GM12874 (cell line): ENCODE data around the gene AKT3.

Experiments
- TF ChIP-seq, protein P1 (sequence below): IDR thresholded peaks from 2 replicates; pipeline ENCODE4 v1.5.1; 2011; ENCODE audit warnings: low read depth, mild to moderate bottlenecking, control low read depth, low read length, moderate library complexity; ENCODE audit not compliant: insufficient read depth

The AKT3 gene

DNA sequence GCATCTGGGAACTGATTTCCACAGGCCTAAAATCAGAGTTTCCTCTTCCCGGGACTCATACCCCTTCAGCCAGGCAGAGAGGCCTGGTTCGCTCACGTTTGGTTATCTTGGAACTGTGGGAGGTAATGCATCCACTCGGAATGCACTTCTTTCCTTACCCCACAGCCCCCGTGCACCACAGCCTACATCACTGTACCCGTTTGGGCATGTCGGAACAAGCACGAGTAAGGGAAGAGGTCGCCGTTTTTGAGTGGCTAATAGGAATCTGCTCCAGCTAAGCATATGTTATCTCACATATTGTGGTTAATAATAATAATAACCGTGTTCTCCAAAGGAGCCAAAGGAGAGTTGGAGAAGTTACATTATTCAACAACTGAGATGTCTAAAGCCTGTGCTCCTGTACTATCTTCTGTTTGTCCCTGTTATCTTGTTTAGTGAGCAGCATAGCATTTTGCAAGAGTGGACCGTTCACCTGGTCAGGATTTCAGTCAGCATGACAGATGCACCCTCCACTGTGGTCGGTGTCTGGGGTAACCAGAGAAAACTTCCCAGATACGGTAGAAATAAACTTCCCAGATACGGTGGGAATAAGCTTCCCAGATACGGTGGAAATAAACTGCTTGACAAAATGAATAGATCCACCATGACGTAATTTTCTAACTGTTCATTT, 395.6 kb downstream of the AKT3 start:
- TF ChIP-seq, protein P1, sequence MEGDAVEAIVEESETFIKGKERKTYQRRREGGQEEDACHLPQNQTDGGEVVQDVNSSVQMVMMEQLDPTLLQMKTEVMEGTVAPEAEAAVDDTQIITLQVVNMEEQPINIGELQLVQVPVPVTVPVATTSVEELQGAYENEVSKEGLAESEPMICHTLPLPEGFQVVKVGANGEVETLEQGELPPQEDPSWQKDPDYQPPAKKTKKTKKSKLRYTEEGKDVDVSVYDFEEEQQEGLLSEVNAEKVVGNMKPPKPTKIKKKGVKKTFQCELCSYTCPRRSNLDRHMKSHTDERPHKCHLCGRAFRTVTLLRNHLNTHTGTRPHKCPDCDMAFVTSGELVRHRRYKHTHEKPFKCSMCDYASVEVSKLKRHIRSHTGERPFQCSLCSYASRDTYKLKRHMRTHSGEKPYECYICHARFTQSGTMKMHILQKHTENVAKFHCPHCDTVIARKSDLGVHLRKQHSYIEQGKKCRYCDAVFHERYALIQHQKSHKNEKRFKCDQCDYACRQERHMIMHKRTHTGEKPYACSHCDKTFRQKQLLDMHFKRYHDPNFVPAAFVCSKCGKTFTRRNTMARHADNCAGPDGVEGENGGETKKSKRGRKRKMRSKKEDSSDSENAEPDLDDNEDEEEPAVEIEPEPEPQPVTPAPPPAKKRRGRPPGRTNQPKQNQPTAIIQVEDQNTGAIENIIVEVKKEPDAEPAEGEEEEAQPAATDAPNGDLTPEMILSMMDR, result no peak

DNA sequence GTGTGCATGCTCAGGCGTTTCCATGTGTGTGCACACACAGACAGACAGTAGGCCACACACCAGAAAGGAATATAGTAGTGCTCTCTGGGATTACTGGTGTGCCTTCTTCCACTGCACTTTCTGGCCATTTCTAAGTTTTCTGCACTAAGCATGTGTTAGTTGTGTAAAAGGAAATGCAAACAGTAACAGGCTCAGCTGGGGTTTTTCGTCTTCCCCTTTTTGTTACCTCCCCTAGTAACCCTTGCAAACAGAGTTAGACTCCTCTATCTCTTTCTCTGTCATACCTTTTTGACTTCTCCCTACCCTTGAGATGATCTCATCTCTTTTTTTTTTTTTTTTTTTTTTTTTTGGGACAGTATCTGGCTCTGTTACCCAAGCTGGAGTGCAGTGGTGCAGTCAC, 398.0 kb downstream of the AKT3 start:
- TF ChIP-seq, protein P1, result no peak

DNA sequence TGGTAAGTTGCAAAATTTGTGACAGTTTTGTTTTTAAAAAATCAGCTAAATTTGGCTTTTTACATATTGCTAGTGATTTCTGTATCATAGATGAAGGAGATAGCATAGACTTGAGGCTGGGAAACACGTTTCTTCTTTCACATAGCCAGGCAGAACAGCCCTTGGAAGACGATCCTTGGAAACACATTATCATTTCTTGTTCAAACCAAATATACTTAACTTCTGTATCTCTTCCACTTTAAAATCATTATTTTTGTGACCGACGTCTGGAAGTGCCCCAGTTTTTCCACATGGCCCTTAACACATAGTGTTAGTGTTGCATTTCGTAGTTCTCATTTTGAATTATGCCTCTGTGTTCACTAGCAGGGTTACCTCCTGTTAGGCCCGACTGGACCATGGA, 400.7 kb downstream of the AKT3 start:
- TF ChIP-seq, protein P1, result no peak

DNA sequence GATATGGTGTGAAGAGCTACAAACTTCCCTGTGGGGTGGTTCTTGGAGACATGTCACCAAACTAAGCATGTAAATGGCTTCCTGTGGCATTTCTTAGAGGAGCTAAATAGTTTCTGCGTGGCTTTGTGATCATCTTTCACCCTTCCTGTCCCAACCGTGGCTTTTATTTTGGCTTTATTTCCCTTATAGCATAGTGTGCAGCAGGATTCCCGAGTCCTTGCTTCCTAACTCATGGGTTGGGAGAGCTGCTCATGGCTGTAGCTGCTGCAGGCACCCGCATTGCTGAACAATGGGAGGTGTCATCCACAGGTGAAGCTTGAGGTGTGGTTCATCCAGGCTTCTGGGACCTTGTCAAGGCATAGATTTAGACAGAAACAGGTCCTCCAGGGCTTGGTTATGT, 402.2 kb downstream of the AKT3 start:
- TF ChIP-seq, protein P1, result no peak

DNA sequence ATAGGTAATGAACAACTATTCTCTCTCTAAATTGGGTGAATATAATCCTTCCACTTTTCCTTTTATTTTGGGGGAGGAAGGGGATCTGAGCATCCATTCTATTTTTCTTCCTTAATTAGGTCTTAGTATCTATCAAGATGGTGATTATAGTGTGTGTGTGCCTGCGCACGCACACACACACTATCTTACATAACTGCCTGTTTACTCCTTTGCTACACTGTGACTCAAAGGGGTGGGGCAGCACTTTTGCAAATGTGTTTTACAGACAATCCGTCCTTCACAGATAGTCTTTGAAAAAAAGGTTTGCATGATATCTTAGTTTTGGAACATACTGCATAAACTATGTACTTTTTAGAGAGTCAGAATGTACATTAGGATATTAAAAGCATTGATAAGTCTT, 402.7 kb downstream of the AKT3 start:
- TF ChIP-seq, protein P1, result no peak

DNA sequence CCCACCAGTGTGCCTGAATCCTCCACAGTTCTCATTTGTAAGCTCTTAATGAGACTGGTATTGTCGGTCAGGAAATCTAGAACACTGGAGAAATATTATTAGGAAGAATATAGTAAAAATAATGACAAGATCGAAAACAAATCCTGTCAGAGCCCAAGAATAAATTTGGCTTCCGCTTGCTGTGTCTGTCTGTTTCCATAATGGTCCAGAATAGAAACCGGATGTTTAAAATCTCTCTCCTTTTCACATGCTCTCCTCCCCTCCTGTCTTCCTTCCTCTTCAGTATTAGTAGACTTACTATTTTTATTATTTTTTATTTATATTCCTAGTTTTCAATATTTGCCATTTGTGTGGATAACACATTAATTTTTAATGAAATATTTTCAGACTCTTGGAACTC, 406.5 kb downstream of the AKT3 start:
- TF ChIP-seq, protein P1, result no peak

DNA sequence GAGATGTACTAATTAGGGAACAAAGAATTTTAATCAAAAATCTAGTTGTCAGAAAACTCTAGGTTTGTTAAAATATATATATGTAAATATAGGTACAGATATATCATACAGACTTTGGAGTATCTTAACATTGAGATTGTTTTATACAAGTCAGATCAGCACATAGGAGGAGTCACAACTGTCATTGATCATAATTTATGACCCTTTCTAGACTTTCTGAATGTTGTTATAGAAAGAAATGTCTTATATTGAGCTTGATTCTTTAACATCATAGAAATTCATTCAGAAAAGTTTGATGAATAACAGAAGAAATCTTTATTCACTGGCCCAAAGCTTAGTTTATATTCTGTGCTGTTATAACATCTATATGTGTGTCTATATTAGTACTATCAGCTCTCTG, 408.4 kb downstream of the AKT3 start:
- TF ChIP-seq, protein P1, result no peak
